Activated CD8-positive, alpha-beta memory T cell treated with anti-CD3 and anti-CD28 coated beads, Interleukin-2, amount 10 ng/mL, durations not matched to agents 7 days and 5 days (primary cell): ENCODE data around the gene SOAT1. TPM values are rescaled to one million over a fixed set of nuclear protein-coding genes. Genes with fewer than 3 reads are reported as not detected.
"Not testable (repeated sequence)": the region's sequence is repeated elsewhere in the genome, so short reads cannot be mapped to it uniquely, and the experiment has no call there.

ENCODE experiments used
- ATAC-seq: fragments of 150-1000 bp; cut with Tn5 transposase; one replicate; pipeline ENCODE4 v1.10.0; 2021; ENCODE audit warnings: moderate library complexity
- CTCF ChIA-PET: fragments of 350-600 bp; sonication (Branson Sonifier 250); formaldehyde crosslinking; loops from one replicate; lab custom pipeline; 2021; ENCODE audit warnings: antibody characterized with exemption; lab: Charles Lee
- DNase-seq: peaks from one replicate; pipeline ENCODE4 v3.0.0-alpha.2; 2020
- H3K27ac Mint-ChIP-seq: one replicate; pipeline ENCODE4 v1.8.0; 2021; ENCODE audit warnings: mild to moderate bottlenecking, mixed read lengths
- H3K27me3 Mint-ChIP-seq: one replicate; pipeline ENCODE4 v1.8.0; 2021; ENCODE audit warnings: mixed read lengths
- H3K36me3 Mint-ChIP-seq: one replicate; pipeline ENCODE4 v1.8.0; 2021; ENCODE audit warnings: mild to moderate bottlenecking, mixed read lengths
- H3K4me1 Mint-ChIP-seq: one replicate; pipeline ENCODE4 v1.8.0; 2021; ENCODE audit warnings: mixed read lengths
- H3K4me3 Mint-ChIP-seq: one replicate; pipeline ENCODE4 v1.8.0; 2021; ENCODE audit warnings: mild to moderate bottlenecking, moderate library complexity, mixed read lengths
- H3K9me3 Mint-ChIP-seq: one replicate; pipeline ENCODE4 v1.8.0; 2022; ENCODE audit warnings: low read depth, mixed read lengths
- total RNA-seq, 2 experiments: library from RNA; stranded (reverse); gene quantifications; one replicate each; pipeline ENCODE4 v1.2.3, GENCODE V29; 2021

SOAT1 gene
- total RNA-seq, 2 experiments from 2014 or later, result 47.8 to 84.5 TPM

- Mint-ChIP-seq H3K9me3 (no peaks in the 10 kb centered on the region), H3K4me3 (no peak overlapping the region), H3K4me1 (peaks cover 5% of the 10 kb centered on the region), H3K27me3 (no peaks in the 10 kb centered on the region), H3K36me3 (peaks cover 31% of the 10 kb centered on the region), H3K27ac (no peak overlapping the region)
- no peak for ATAC-seq
- no peak for DNase-seq
- CTCF ChIA-PET, result no interaction called here
Observed at GRCh38 chr1:179340918-179341317, 47.3 kb downstream of the SOAT1 start.

DNA sequence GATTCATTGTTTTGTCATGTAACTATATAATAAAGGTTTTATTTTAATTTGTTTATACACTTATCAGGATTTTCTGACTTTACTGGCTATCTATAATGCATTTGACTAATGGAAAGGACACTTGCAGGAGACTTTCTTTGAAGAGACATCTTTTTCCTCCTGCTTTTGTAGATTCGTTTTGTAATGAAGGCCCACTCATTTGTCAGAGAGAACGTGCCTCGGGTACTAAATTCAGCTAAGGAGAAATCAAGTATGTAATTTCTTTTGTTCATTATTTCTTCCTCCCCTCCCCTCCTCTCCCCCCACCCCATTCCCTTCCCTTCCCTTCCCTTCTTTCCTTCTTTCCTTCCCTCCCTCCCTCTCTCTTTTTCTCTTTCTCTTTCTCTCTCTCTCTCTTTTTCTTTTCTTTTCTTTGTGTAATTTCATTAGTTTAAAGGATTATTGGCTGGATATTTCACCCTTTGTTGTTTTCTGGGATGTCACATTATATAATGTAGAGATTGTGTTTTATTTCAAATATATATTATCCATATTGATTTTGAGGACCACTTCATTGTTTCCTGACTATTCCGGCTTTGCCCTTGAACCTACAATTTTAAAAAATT is 48.4 kb downstream of the SOAT1 start:
- Mint-ChIP-seq H3K27ac (no peak overlapping the region), H3K27me3 (no peaks in the 10 kb centered on the region), H3K36me3 (peaks cover 33% of the 10 kb centered on the region), H3K9me3 (no peaks in the 10 kb centered on the region), H3K4me1 (peaks cover 5% of the 10 kb centered on the region), H3K4me3 (no peak overlapping the region)
- DNase-seq (no peak), ATAC-seq (no peak)
- CTCF ChIA-PET, result no interaction called here

GRCh38 chr1:179342740-179343404 is 49.3 kb downstream of the SOAT1 start:
- H3K27me3 Mint-ChIP-seq, result no peaks in the 10 kb centered on the region
- DNase-seq (no peak), ATAC-seq (no peak)
- peaks cover 5% of the 10 kb centered on the region for H3K4me1 Mint-ChIP-seq
- no peaks in the 10 kb centered on the region for H3K9me3 Mint-ChIP-seq
- CTCF ChIA-PET, result no interaction called here
- peaks cover 38% of the 10 kb centered on the region for H3K36me3 Mint-ChIP-seq
- H3K4me3 Mint-ChIP-seq, result no peak overlapping the region
- no peak overlapping the region for H3K27ac Mint-ChIP-seq

DNA sequence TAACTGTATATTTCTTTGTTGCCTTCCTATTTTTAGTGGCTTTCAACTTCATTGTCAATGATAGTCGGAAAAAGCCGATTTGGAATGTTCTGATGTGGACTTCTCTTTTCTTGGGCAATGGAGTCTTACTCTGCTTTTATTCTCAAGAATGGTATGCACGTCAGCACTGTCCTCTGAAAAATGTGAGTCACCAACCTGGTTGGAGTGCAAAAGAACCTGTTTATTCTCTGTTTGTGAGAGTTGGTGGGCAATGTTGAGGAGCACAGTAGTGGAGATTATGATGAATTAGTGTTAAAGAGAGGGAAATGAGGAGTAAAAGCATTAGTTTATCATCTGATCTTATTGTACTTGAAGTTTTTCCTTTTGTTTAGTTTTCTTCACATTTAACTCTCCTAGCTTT is 57.7 kb downstream of the SOAT1 start:
- Mint-ChIP-seq H3K4me3 (no peak overlapping the region), H3K27me3 (no peaks in the 10 kb centered on the region), H3K9me3 (no peaks in the 10 kb centered on the region), H3K36me3 (peaks cover 51% of the 10 kb centered on the region), H3K4me1 (peaks cover 14% of the 10 kb centered on the region), H3K27ac (no peak overlapping the region)
- DNase-seq, result no peak
- CTCF ChIA-PET, result interaction anchor here (0.7 to 1.0 kb wide), 2 partner anchors 17 to 93 kb away, joined by 3 read pairs; no protein-coding TSS in a partner anchor
- ATAC-seq, result no peak

GRCh38 chr1:179352236-179352635 is 58.6 kb downstream of the SOAT1 start:
- H3K4me3 Mint-ChIP-seq, result no peak overlapping the region
- H3K36me3 Mint-ChIP-seq, result peaks cover 50% of the 10 kb centered on the region
- no peak for DNase-seq
- CTCF ChIA-PET, result interaction anchor here (1.0 to 1.2 kb wide), 2 partner anchors 13 to 16 kb away, joined by 3 read pairs; no protein-coding TSS in a partner anchor
- H3K27me3 Mint-ChIP-seq, result no peaks in the 10 kb centered on the region
- H3K27ac Mint-ChIP-seq, result no peak overlapping the region
- peaks cover 14% of the 10 kb centered on the region for H3K4me1 Mint-ChIP-seq
- no peaks in the 10 kb centered on the region for H3K9me3 Mint-ChIP-seq
- no peak for ATAC-seq

- CTCF ChIA-PET, result interaction anchor here (1.0 kb wide), 1 partner anchor 12 kb away, joined by 4 read pairs; the partner anchor contains the start of gene AXDND1
Observed at GRCh38 chr1:179353546-179353945, 59.9 kb downstream of the SOAT1 start.

GRCh38 chr1:179361631-179362030 is 68.0 kb downstream of the SOAT1 start:
- H3K4me3 Mint-ChIP-seq, DNase-seq, ATAC-seq, H3K27ac Mint-ChIP-seq, CTCF ChIA-PET, H3K27me3 Mint-ChIP-seq, H3K4me1 Mint-ChIP-seq, H3K9me3 Mint-ChIP-seq, H3K36me3 Mint-ChIP-seq: not testable (repeated sequence)

More at GRCh38 chr1:179353546-179353945, 59.9 kb downstream of the SOAT1 start:
- H3K27ac Mint-ChIP-seq, result no peak overlapping the region
- no peaks in the 10 kb centered on the region for H3K9me3 Mint-ChIP-seq
- no peaks in the 10 kb centered on the region for H3K27me3 Mint-ChIP-seq
- peaks cover 39% of the 10 kb centered on the region for H3K36me3 Mint-ChIP-seq
- peaks cover 14% of the 10 kb centered on the region for H3K4me1 Mint-ChIP-seq
- ATAC-seq, result no peak
- no peak overlapping the region for H3K4me3 Mint-ChIP-seq
- no peak for DNase-seq

- no peaks in the 10 kb centered on the region for H3K27me3 Mint-ChIP-seq
- no peaks in the 10 kb centered on the region for H3K9me3 Mint-ChIP-seq
- DNase-seq (peak; percentile 92), ATAC-seq (peak; percentile 95)
- peak within 1 kb of the TSS; percentile 79 for H3K4me3 Mint-ChIP-seq
- H3K36me3 Mint-ChIP-seq, result no peaks in the 10 kb centered on the region
- peak within 1 kb of the TSS; percentile 97 for H3K27ac Mint-ChIP-seq
- peaks cover 8% of the 10 kb centered on the region for H3K4me1 Mint-ChIP-seq
- CTCF ChIA-PET, result interaction anchor here (0.9 to 4.4 kb wide), 9 partner anchors 12 to 337 kb away, joined by 3 to 31 read pairs (median 4); partner anchors contain the start of gene TOR3A
Observed at GRCh38 chr1:179365342-179366092, 71.9 kb downstream of the SOAT1 start, which contains the start of gene AXDND1. TSS of gene AXDND1 (plus strand) at chr1:179365971. CDS start at chr1:179366510, 539 bp downstream.

- H3K4me1 Mint-ChIP-seq, result peaks cover 8% of the 10 kb centered on the region
- peak overlapping the region; percentile 97 for H3K27ac Mint-ChIP-seq
- peak overlapping the region; percentile 79 for H3K4me3 Mint-ChIP-seq
- ATAC-seq, result no peak
- no peak for DNase-seq
- no peaks in the 10 kb centered on the region for H3K9me3 Mint-ChIP-seq
- CTCF ChIA-PET, result interaction anchor here (1.0 to 4.4 kb wide), 8 partner anchors 13 to 337 kb away, joined by 3 to 31 read pairs (median 4); partner anchors contain the start of genes ABL2 and TOR3A
- no peaks in the 10 kb centered on the region for H3K27me3 Mint-ChIP-seq
- H3K36me3 Mint-ChIP-seq, result no peaks in the 10 kb centered on the region
Observed at GRCh38 chr1:179366093-179366800, 72.7 kb downstream of the SOAT1 start.

GRCh38 chr1:179369751-179370341 is 76.2 kb downstream of the SOAT1 start:
- Mint-ChIP-seq H3K4me3 (no peak overlapping the region), H3K27ac (no peak overlapping the region), H3K9me3 (no peaks in the 10 kb centered on the region), H3K27me3 (no peaks in the 10 kb centered on the region), H3K4me1 (peaks cover 6% of the 10 kb centered on the region), H3K36me3 (no peaks in the 10 kb centered on the region)
- DNase-seq (no peak), ATAC-seq (no peak)
- CTCF ChIA-PET, result interaction anchor here (0.6 to 4.4 kb wide), 10 partner anchors 33 to 353 kb away, joined by 3 to 52 read pairs (median 9); partner anchors contain the start of genes SOAT1 and TOR3A

GRCh38 chr1:179372160-179372559 is 78.6 kb downstream of the SOAT1 start:
- H3K36me3 Mint-ChIP-seq, result no peaks in the 10 kb centered on the region
- no peak overlapping the region for H3K27ac Mint-ChIP-seq
- no peaks in the 10 kb centered on the region for H3K4me1 Mint-ChIP-seq
- no peaks in the 10 kb centered on the region for H3K9me3 Mint-ChIP-seq
- ATAC-seq (no peak), DNase-seq (no peak)
- peaks cover 3% of the 10 kb centered on the region for H3K27me3 Mint-ChIP-seq
- CTCF ChIA-PET, result interaction anchor here (1.7 to 2.7 kb wide), 2 partner anchors 251 to 292 kb away, joined by 5 to 13 read pairs; no protein-coding TSS in a partner anchor
- no peak overlapping the region for H3K4me3 Mint-ChIP-seq

DNA sequence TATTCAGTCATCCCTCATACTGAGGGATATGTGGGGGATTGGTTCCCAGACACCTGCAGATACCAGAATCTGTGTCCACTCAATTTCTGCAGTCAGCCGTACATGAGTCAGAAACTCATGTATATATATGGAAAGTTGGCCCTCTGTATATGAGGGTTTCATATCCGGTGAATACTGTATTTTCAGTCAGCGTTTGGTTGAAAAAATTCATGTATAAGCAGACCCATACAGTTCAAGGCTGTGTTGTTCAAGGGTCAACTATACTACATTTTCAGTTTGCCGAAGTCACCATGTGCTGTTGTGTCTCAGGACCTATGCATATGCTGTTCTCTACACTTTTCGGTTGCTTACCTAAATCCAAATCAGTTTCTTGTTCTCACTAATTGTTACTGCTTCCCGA is 82.6 kb downstream of the SOAT1 start:
- H3K36me3 Mint-ChIP-seq, result no peaks in the 10 kb centered on the region
- DNase-seq (no peak), ATAC-seq (no peak)
- no peaks in the 10 kb centered on the region for H3K9me3 Mint-ChIP-seq
- no peaks in the 10 kb centered on the region for H3K4me1 Mint-ChIP-seq
- no peak overlapping the region for H3K27ac Mint-ChIP-seq
- peaks cover 3% of the 10 kb centered on the region for H3K27me3 Mint-ChIP-seq
- CTCF ChIA-PET, result interaction anchor here (0.9 kb wide), 1 partner anchor 124 kb away, joined by 4 read pairs; no protein-coding TSS in a partner anchor
- H3K4me3 Mint-ChIP-seq, result no peak overlapping the region
